MM.1S (cell line): ENCODE results near the gene SHROOM3.
"Not testable (repeated sequence)": the region's sequence is repeated elsewhere in the genome, so short reads cannot be mapped to it uniquely, and the experiment has no call there.

Experiments
- DNase-seq: peaks from one replicate; pipeline ENCODE4 v3.0.0-alpha.2; 2015
- H2AFZ ChIP-seq: fragments of 300-600 bp; sonication (generic); 2 replicates; pipeline ENCODE4 v1.6.0; 2016; ENCODE audit warnings: antibody characterized with exemption, low read length
- H3F3A ChIP-seq: fragments of 300-600 bp; sonication (generic); 2 replicates; pipeline ENCODE4 v1.6.1; 2016; ENCODE audit warnings: mild to moderate bottlenecking, antibody characterized with exemption, low read length, moderate library complexity, mixed read lengths; ENCODE audit not compliant: insufficient read depth
- H3K27ac ChIP-seq: fragments of 300-600 bp; sonication (generic); 2 replicates; pipeline ENCODE4 v1.5.1; 2016; ENCODE audit warnings: mild to moderate bottlenecking, low read length
- H3K27me3 ChIP-seq: fragments of 300-600 bp; sonication (generic); replicated peaks from 2 replicates; pipeline ENCODE4 v1.6.0; 2016; ENCODE audit warnings: low read length; ENCODE audit not compliant: insufficient read depth
- H3K36me3 ChIP-seq: fragments of 300-600 bp; sonication (generic); replicated peaks from 2 replicates; pipeline ENCODE4 v1.6.1; 2016; ENCODE audit warnings: mild to moderate bottlenecking, low read length, mixed read lengths; ENCODE audit not compliant: insufficient read depth
- H3K4me1 ChIP-seq: fragments of 300-600 bp; sonication (generic); 2 replicates; pipeline ENCODE4 v1.6.1; 2016; ENCODE audit warnings: low read length, mixed read lengths
- H3K4me2 ChIP-seq: fragments of 300-600 bp; sonication (generic); 2 replicates; pipeline ENCODE4 v1.6.0; 2016; ENCODE audit warnings: low read depth, low read length
- H3K4me3 ChIP-seq: fragments of 300-600 bp; sonication (generic); 2 replicates; pipeline ENCODE4 v1.5.1; 2016; ENCODE audit warnings: low read length, mixed read lengths
- H3K79me2 ChIP-seq: fragments of 300-600 bp; sonication (generic); 2 replicates; pipeline ENCODE4 v1.6.1; 2016; ENCODE audit warnings: mixed run types, low read length, mixed read lengths
- H3K9ac ChIP-seq: fragments of 300-600 bp; sonication (generic); 2 replicates; pipeline ENCODE4 v1.6.1; 2016; ENCODE audit warnings: low read length, mixed read lengths
- H3K9me2 ChIP-seq: fragments of 300-600 bp; sonication (generic); replicated peaks from 2 replicates; pipeline ENCODE4 v1.6.1; 2016; ENCODE audit warnings: mild to moderate bottlenecking, low read length, mixed read lengths; ENCODE audit not compliant: insufficient read depth
- H3K9me3 ChIP-seq: fragments of 300-600 bp; sonication (generic); replicated peaks from 2 replicates; pipeline ENCODE4 v1.6.1; 2016; ENCODE audit warnings: mild to moderate bottlenecking, low read length, mixed read lengths; ENCODE audit not compliant: insufficient read depth
- H4K20me1 ChIP-seq: fragments of 300-600 bp; sonication (generic); 2 replicates; pipeline ENCODE4 v1.6.1; 2016; ENCODE audit warnings: mild to moderate bottlenecking, low read length, moderate library complexity, mixed read lengths; ENCODE audit not compliant: insufficient read depth
- CTCF ChIP-seq: fragments of 300-600 bp; sonication (generic); IDR thresholded peaks from 2 replicates; pipeline ENCODE4 v1.5.1; 2016; ENCODE audit warnings: antibody characterized with exemption, low read length, mixed read lengths
- EZH2 ChIP-seq: fragments of 300-600 bp; sonication (generic); optimal IDR thresholded peaks from 2 replicates; pipeline ENCODE3; 2017; ENCODE audit warnings: low read depth, mild to moderate bottlenecking, antibody characterized with exemption, low read length, mixed read lengths
- EZH2phosphoT487 ChIP-seq: fragments of 300-600 bp; sonication (generic); IDR thresholded peaks from 2 replicates; pipeline ENCODE4 v1.6.1; 2018; ENCODE audit warnings: antibody characterized with exemption, low read length

SHROOM3 gene

DNA sequence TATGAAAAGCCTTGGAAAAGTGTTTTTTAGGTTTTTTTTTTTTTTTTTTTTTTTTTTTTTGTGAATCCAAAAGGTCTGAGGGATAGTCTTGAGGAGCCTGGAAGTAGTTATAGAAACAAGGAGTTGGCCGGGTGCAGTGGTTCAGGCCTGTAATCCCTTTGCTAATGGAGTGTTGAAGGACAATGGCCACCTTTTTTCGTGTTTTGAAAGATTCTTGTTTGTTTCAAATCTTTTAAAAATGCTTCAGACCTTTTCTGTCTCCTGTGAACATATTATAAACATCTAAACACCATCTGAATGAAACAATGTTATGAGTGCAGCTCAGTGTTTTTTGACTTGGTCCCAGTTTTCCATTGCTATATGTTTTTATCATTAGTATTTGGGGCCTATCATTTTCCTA is 285.1 kb downstream of the SHROOM3 start:
- H3K27me3 ChIP-seq: no peaks in the 10 kb centered on the region
- no peak overlapping the region for H3K4me2 ChIP-seq
- H3K9me3 ChIP-seq: no peaks in the 10 kb centered on the region
- H4K20me1 ChIP-seq: peaks cover 10% of the 10 kb centered on the region
- H3K36me3 ChIP-seq: no peaks in the 10 kb centered on the region; the same call in 1 of the 2 replicates
- H3K9ac ChIP-seq: no peak overlapping the region
- TF ChIP-seq EZH2phosphoT487: no peak
- TF ChIP-seq EZH2: no peak
- no peak for TF ChIP-seq CTCF
- peaks cover 3% of the 10 kb centered on the region; the same call in 1 of the 2 replicates for H3F3A ChIP-seq
- peaks cover 100% of the 10 kb centered on the region for H3K79me2 ChIP-seq
- peaks cover 35% of the 10 kb centered on the region for H3K4me1 ChIP-seq
- no peak overlapping the region for H3K4me3 ChIP-seq
- no peak for DNase-seq
- H3K27ac ChIP-seq: no peak overlapping the region
- H2AFZ ChIP-seq: no peak overlapping the region
- H3K9me2 ChIP-seq: no peaks in the 10 kb centered on the region

- H3K27ac ChIP-seq, H4K20me1 ChIP-seq, H3K9me3 ChIP-seq, DNase-seq, H3K4me3 ChIP-seq, H3K9me2 ChIP-seq, H3K27me3 ChIP-seq, H2AFZ ChIP-seq, H3K4me2 ChIP-seq, H3K9ac ChIP-seq, H3K36me3 ChIP-seq, H3F3A ChIP-seq: not testable (repeated sequence)
- Histone ChIP-seq H3K4me1 (peaks cover 23% of the 10 kb centered on the region), H3K79me2 (peaks cover 100% of the 10 kb centered on the region)
These were observed 287.1 kb downstream of the SHROOM3 start for GRCh38 chr4:76722146-76722545.

DNA sequence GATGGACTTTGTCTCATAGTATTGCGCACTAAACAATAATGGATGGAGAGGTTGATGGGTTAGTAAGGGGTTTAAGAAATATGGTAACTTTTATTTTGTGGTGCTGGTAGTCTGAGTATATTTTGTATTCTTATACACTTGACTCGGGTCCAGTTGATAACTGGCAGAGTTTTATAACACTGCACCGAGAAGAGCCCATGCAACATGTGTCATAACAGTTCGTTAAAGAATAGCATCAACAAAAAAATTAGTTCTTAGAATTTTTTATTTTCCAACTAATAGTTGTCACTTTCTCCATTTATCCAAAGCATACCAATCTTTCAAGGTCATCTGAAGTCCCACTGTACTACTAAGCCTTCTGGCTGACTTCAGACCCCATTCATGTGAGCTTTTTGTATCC is 287.8 kb downstream of the SHROOM3 start:
- Histone ChIP-seq H3K4me2 (no peak overlapping the region), H3K9me3 (no peaks in the 10 kb centered on the region), H3K79me2 (peaks cover 98% of the 10 kb centered on the region), H4K20me1 (peaks cover 4% of the 10 kb centered on the region; the same call in 1 of the 2 replicates), H3F3A (0 out of 2 replicates have a peak, but pooled peaks cover 3% of the 10 kb centered on the region), H3K36me3 (no peaks in the 10 kb centered on the region; the same call in 1 of the 2 replicates), H3K9me2 (no peaks in the 10 kb centered on the region), H3K4me3 (no peak overlapping the region), H3K4me1 (peaks cover 20% of the 10 kb centered on the region), H3K27me3 (no peaks in the 10 kb centered on the region), H3K9ac (no peak overlapping the region), H3K27ac (no peak overlapping the region), H2AFZ (no peak overlapping the region)
- no peak for TF ChIP-seq EZH2
- no peak for TF ChIP-seq EZH2phosphoT487
- TF ChIP-seq CTCF: no peak
- no peak for DNase-seq

DNA sequence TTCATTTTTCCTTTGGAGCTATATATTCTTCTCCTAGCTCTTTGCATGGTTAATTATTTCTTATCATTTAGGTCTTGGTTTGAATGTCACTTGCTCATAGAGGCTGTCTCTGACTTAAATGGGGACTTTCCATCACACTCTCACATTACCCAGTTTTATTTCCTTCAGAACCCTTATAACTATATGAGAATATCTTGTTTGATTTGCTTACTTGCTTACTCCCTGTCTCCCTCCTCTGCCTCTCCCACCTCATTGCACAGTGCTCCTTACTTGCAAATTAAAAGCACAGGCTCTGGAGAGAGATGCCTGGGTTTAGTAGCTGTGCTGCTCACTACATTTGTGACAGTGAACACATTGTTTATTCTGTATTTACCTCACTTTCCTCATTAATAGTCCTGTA is 288.3 kb downstream of the SHROOM3 start:
- Histone ChIP-seq H3K27ac (no peak overlapping the region), H2AFZ (no peak overlapping the region), H3K36me3 (no peaks in the 10 kb centered on the region; the same call in 1 of the 2 replicates), H3K79me2 (peaks cover 98% of the 10 kb centered on the region), H3K9me3 (no peaks in the 10 kb centered on the region), H3K9me2 (no peaks in the 10 kb centered on the region), H3F3A (no peaks in the 10 kb centered on the region), H4K20me1 (peaks cover 4% of the 10 kb centered on the region; the same call in 1 of the 2 replicates), H3K4me3 (no peak overlapping the region), H3K4me1 (peaks cover 20% of the 10 kb centered on the region), H3K4me2 (no peak overlapping the region), H3K9ac (no peak overlapping the region), H3K27me3 (no peaks in the 10 kb centered on the region)
- peak; percentile 40 for DNase-seq
- TF ChIP-seq EZH2 (no peak), EZH2phosphoT487 (no peak), CTCF (peak; percentile 56)
